Uterus (tissue), 2 donors: Measurements from ENCODE around the gene LIPM.

Experiments
- CTCF ChIP-seq, 4 experiments: fragments of 200-600 bp in 2 of 4; fragments of 450-650 bp in 2 of 4; sonication (generic) in 2 of 4; IDR thresholded peaks; one replicate each; pipeline ENCODE4 v1.5.1; 2016 to 2019; ENCODE audit warnings: antibody characterized with exemption in 4 of 4, mild to moderate bottlenecking in 2 of 4, moderate library complexity in 1 of 4
- POLR2A ChIP-seq, 2 donors: fragments of 450-650 bp; IDR thresholded peaks; one replicate each; pipeline ENCODE4 v1.6.1; 2016; ENCODE audit warnings: antibody characterized with exemption in 2 of 2, mild to moderate bottlenecking in 1 of 2, moderate library complexity in 1 of 2

- TF ChIP-seq POLR2A (IDR thresholded peaks at IDR 0.05): no peak
- no peak for TF ChIP-seq CTCF (IDR thresholded peaks at IDR 0.05)
These were observed 38.4 kb upstream of the LIPM start for GRCh38 chr10:88764110-88764509.
